HG03575 (cell line): ENCODE results near the gene KATNAL1.
"Not testable (repeated sequence)": the region's sequence is repeated elsewhere in the genome, so short reads cannot be mapped to it uniquely, and the experiment has no call there.

Experiments used
- ATAC-seq: cut with Tn5 transposase; IDR thresholded peaks from one replicate; pipeline ENCODE4 v1.9.1; 2021; ENCODE audit not compliant: unreplicated experiment, insufficient number of reproducible peaks, low FRiP score; ENCODE audit errors: extremely low read depth

Gene KATNAL1

GRCh38 chr13:30179597-30180276 lies 127.6 kb downstream of the KATNAL1 start:
- ATAC-seq = no peak

GRCh38 chr13:30178976-30179375 lies 128.4 kb downstream of the KATNAL1 start:
- no peak for ATAC-seq

GRCh38 chr13:30175166-30175565 lies 132.2 kb downstream of the KATNAL1 start:
- ATAC-seq = no peak

- ATAC-seq = not testable (repeated sequence)
Observed at GRCh38 chr13:30174250-30174649, 133.1 kb downstream of the KATNAL1 start.

- ATAC-seq = no peak
Observed at GRCh38 chr13:30173303-30173610, 134.1 kb downstream of the KATNAL1 start.

- no peak for ATAC-seq
Observed at GRCh38 chr13:30172593-30173302, 134.6 kb downstream of the KATNAL1 start.

- ATAC-seq = no peak
Observed at GRCh38 chr13:30170569-30170968, 136.8 kb downstream of the KATNAL1 start.

- no peak for ATAC-seq
Observed at GRCh38 chr13:30169442-30169841, 137.9 kb downstream of the KATNAL1 start.

GRCh38 chr13:30165796-30166195 lies 141.6 kb downstream of the KATNAL1 start:
- ATAC-seq = no peak

GRCh38 chr13:30165071-30165470 lies 142.3 kb downstream of the KATNAL1 start:
- no peak for ATAC-seq

- no peak for ATAC-seq
Observed at GRCh38 chr13:30164146-30164545, 143.2 kb downstream of the KATNAL1 start.

GRCh38 chr13:30163441-30163840 lies 143.9 kb downstream of the KATNAL1 start:
- ATAC-seq = no peak

GRCh38 chr13:30159446-30159839 lies 147.9 kb downstream of the KATNAL1 start:
- no peak for ATAC-seq

GRCh38 chr13:30158774-30159445 lies 148.4 kb downstream of the KATNAL1 start:
- ATAC-seq = no peak

- no peak for ATAC-seq
Observed at GRCh38 chr13:30157616-30157993, 149.7 kb downstream of the KATNAL1 start.

GRCh38 chr13:30156826-30157615 lies 150.3 kb downstream of the KATNAL1 start:
- ATAC-seq = no peak

- ATAC-seq = no peak
Observed at GRCh38 chr13:30156270-30156669, 151.1 kb downstream of the KATNAL1 start.

- ATAC-seq = no peak
Observed at GRCh38 chr13:30154931-30155330, 152.4 kb downstream of the KATNAL1 start.

- no peak for ATAC-seq
Observed at GRCh38 chr13:30154531-30154930, 152.8 kb downstream of the KATNAL1 start.
